Measurements from ENCODE around the gene CCNDBP1.
"Not testable (repeated sequence)": the region's sequence is repeated elsewhere in the genome, so short reads cannot be mapped to it uniquely, and the experiment has no call there.

Gene CCNDBP1, protein sequence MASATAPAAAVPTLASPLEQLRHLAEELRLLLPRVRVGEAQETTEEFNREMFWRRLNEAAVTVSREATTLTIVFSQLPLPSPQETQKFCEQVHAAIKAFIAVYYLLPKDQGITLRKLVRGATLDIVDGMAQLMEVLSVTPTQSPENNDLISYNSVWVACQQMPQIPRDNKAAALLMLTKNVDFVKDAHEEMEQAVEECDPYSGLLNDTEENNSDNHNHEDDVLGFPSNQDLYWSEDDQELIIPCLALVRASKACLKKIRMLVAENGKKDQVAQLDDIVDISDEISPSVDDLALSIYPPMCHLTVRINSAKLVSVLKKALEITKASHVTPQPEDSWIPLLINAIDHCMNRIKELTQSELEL

DNA sequence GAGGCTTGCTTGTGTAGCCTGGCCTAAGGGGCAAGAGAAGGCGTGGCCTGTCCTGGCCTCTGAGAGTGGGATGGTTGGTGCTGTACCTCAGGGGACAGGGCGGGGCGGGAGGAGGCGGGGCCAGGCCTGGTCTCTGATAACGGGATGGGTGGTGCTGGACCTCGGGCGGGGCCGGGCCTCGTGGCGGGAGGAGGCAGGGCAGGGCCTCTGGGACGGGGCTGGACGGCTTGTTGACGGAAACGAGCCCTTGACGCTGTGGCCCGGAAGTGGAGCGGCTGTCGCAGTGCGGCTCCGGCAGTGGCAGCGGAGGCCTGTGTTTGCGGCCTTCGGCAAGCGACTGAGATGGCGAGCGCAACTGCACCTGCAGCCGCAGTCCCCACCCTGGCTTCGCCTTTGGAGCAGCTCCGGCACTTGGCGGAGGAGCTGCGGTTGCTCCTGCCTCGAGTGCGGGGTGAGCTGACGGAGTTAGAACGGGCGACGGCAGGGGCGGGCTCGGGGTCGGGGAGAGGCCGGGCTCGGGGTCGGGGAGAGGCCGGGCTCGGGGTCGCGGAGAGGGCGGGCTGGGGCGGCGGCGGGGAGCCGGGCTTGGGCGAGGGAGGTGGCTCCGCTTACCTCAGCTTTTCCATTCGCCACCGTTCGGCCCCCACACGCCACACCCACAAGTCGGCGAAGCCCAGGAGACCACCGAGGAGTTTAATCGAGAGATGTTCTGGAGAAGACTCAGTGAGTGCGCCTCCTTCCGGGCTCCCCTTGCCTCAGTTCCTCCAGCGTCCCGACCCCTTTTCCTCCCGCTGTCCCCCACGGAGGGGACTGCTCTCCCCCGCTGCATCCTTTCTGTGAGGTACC lies at the start of gene CCNDBP1:
TSS of gene CCNDBP1 (plus strand) at position 247 of the 846 bp plus-strand sequence. CDS start at position 343, 96 bp downstream.
- DNase-seq (ENCODE audit: low read depth), result peak; percentile 72

DNA sequence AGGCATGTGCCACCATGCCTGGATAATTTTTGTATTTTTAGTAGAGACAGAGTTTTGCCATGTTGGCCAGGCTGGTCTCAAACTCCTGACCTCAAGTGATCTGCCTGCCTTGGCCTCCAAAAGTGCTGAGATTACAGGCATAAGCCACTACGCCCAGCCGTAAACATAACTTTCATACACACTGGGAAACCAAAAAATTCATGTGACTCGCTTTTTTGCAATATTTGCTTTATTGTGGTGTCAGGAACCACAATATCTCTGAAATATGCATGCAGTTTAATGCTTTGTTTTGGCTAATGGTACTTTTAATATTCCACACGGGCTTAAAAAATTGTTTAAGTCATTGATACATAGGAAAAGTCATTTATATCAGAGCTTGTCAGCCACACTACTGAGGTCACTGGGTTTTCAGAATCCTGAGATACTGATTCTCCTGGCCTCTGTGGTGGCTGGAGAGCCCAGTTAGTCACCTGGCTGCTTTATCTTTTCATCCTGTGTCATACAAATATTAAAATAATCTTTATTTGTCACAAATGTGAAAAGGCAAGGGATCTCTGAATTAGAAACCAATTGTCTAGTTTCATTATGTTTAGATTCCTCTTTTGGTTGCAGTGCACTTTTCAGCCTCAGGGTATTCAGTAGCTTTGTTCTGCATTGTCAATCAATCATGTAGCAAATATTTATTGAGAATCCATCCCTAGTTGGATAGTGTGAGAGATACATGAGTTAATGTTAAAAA lies 41.8 kb upstream of the CCNDBP1 start:
- DNase-seq (ENCODE audit: low read depth), result peak; percentile 45

- DNase-seq (ENCODE audit: low read depth), result no peak
Observed at GRCh38 chr15:43144512-43144911, 40.7 kb upstream of the CCNDBP1 start.

DNA sequence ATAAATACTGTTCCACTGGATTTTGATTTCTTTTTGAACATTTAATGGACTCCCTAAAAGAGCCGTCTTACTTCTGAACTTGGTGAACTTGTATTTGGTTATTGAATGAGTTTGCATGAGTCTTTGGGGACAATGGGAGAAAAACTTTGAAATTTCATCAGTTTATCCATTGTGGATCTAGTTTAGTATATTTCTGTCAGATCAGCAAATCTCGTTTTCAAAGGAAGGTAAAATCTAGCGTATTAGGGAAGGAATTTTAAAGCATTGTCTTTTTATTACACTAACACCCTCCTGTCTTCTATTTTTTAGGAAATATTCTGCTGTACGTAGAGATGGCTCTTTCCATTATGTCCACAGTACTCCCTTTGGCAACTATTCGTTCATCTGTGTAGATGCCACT lies 39.0 kb upstream of the CCNDBP1 start:
- no peak for DNase-seq (ENCODE audit: low read depth)

- DNase-seq (ENCODE audit: low read depth), result peak; percentile 98
Observed at GRCh38 chr15:43150191-43150929, 34.8 kb upstream of the CCNDBP1 start.

DNA sequence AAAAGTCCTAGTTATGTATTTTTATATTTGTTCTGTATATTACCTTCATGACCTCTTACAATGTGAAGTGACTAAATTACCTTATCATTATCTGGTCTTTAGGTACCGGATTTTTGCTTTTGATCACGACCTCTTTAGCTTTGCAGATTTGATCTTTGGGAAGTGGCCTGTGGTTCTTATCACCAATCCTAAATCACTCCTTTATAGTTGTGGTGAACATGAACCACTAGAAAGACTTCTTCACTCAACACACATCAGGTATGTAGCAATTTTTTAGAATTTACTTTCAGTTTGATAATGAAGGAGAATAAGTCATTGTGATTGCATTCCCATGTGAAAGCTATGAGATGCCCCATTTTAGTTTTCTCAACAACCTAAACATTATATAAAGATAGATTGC lies 33.5 kb upstream of the CCNDBP1 start:
- peak; percentile 74 for DNase-seq (ENCODE audit: low read depth)

DNA sequence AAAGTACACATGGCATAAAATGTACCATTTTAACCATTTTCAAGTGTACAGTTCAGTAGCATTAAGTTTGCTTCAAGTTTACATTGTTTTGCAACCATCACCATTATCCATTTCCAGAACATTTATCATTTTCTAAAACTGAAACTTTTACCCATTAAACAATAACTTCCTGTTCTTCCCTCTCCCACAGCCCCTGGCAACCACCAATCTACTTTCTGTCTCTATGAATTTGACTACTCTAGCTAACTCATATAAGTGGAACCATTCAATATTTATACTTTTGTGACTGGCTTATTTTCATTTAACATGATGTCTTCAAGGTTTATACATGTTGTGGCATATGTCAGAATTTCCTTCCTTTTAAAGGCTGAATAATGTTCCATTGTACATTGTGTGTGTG lies 31.9 kb upstream of the CCNDBP1 start:
- DNase-seq (ENCODE audit: low read depth), result no peak

GRCh38 chr15:43165801-43166325 lies 19.3 kb upstream of the CCNDBP1 start:
- DNase-seq (ENCODE audit: low read depth), result peak; percentile 45

DNA sequence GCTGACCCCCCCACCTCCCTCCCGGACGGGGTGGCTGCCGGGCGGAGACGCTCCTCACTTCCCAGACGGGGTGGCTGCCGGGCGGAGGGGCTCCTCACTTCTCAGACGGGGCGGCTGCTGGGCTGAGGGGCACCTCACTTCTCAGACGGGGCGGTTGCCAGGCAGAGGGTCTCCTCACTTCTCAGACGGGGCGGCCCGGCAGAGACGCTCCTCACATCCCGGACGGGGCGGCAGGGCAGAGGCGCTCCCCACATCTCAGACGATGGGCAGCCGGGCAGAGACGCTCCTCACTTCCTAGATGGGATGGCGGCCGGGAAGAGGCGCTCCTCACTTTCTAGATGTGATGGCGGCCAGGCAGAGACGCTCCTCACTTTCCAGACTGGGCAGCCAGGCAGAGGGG lies 17.9 kb upstream of the CCNDBP1 start:
- not testable (repeated sequence) for DNase-seq (ENCODE audit: low read depth)

GRCh38 chr15:43168192-43169107 lies 16.8 kb upstream of the CCNDBP1 start:
- DNase-seq (ENCODE audit: low read depth), result peak; percentile 59

GRCh38 chr15:43169888-43170287 lies 15.3 kb upstream of the CCNDBP1 start:
- peak; percentile 54 for DNase-seq (ENCODE audit: low read depth)

- DNase-seq (ENCODE audit: low read depth), result not testable (repeated sequence)
Observed at GRCh38 chr15:43175656-43176309, 9.4 kb upstream of the CCNDBP1 start.

DNA sequence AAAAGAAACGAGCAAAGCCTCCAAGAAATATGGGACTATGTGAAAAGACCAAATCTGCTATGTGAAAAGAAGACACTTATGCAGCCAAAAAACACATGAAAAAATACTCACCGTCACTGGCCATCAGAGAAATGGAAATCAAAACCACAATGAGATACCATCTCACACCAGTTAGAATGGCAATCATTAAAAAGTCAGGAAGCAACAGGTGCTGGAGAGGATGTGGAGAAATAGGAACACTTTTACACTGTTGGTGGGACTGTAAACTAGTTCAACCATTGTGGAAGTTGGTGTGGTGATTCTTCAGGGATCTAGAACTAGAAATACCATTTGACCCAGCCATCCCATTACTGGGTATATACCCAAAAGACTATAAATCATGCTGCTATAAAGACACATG lies 8.1 kb upstream of the CCNDBP1 start:
- DNase-seq (ENCODE audit: low read depth), result not testable (repeated sequence)

GRCh38 chr15:43183270-43183669 lies 1.9 kb upstream of the CCNDBP1 start:
- DNase-seq (ENCODE audit: low read depth), result no peak

DNA sequence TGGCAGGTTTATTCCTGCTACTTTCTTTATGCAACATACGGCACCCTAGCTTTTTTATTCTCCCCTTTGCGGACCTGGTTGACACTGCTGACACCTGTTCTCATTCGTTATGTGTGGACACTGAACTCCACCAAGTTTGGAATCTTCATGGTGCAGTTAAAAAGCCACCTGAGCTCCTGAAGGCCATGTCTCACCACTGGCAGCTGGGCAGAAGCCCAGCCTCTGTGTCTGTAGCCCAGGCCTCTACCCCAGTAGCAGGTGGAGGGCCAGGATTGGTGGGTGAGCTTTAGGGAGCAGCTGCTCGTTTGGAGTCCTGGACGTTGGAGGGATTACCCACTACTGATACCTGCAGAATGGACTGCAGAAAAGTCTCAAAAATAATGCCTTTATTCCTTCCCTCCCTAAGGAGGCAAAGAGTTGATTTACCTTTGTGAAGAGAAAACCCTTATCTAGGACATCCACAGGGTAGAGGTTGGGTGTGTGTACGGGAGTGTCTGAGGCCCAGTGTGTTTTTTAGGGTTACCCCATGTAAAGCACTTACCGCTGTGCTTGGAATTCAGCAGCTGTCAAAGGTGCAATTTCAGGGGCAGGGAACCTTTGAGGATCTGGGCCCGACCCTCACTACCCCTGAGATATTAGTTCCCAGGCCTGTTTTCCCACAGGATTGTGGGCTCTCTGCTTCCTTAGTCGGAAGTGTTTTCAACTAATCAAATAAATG lies 637 bp upstream of the CCNDBP1 start:
- no peak for DNase-seq (ENCODE audit: low read depth)

DNA sequence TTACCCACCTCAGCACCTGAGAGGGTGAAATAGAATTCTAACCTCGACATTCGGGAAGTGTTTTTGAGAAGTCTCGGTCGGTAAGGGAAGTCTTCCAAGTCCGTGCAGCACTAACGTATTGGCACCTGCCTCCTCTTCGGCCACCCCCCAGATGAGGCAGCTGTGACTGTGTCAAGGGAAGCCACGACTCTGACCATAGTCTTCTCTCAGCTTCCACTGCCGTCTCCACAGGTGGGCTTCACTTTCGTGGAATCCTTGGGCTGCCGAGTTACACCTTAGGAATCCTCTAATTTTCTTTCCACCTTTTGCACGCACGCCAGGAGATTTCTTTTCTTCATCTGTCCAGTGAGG lies 775 bp downstream of the CCNDBP1 start:
- no peak for DNase-seq (ENCODE audit: low read depth)

DNA sequence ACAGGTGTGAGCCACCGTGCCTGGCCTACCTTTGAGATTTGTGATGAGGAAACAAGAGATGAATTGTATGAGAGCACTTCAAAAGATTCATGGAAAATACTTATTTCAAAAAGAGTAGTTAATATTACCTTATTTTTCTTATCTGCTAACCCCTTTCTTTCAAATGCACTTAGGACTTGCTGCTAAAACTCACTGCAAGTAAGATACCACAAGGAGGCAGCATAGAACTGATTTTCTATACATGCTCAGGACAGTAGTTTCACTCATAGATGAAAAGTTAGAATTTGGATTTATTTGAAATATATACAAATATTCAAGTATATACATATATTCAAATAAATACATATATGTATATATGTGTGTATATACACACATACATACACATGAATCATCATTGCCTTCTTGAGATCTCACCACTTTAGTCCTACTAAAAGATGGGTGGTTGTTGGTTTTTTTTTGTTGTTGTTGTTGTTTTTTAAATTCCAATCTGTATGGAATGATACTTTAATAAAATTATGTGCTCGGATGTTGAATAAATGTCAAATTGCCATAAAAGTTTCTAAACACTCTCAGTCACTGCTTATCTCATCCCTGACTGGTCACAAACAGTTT lies 2.4 kb downstream of the CCNDBP1 start:
- peak; percentile 72 for DNase-seq (ENCODE audit: low read depth)

- peak; percentile 27 for DNase-seq (ENCODE audit: low read depth)
Observed at GRCh38 chr15:43189296-43189695, 4.1 kb downstream of the CCNDBP1 start.

GRCh38 chr15:43190178-43190577 lies 5.0 kb downstream of the CCNDBP1 start:
- no peak for DNase-seq (ENCODE audit: low read depth)

Data from amniotic epithelial cell (primary cell).